Spleen (tissue), 11 donors: ENCODE data around the gene RBM39. TPM values are rescaled to one million over a fixed set of nuclear protein-coding genes. Genes with fewer than 3 reads are reported as not detected.

Source experiments
- DNase-seq: peaks from one replicate; pipeline ENCODE4 v3.0.0-alpha.2; 2020
- H3K27ac ChIP-seq, 8 donors: fragments of 200-600 bp; sonication (generic) in 7 of 8; 1 replicate in 4 of 8; 2 replicates in 4 of 8; pipeline versions ENCODE4 v1.5.0 to v1.8.0; 2016 to 2021; ENCODE audit warnings: inconsistent platforms in 4 of 8, mild to moderate bottlenecking in 4 of 8, moderate library complexity in 1 of 8
- H3K27me3 ChIP-seq, 7 donors: fragments of 200-600 bp; sonication (generic) in 6 of 7; replicated peaks in 1 of 7; 1 replicate in 4 of 7; 2 replicates in 3 of 7; pipeline versions ENCODE4 v1.5.0 to v1.8.0; 2016 to 2021; ENCODE audit warnings: inconsistent platforms in 3 of 7, mild to moderate bottlenecking in 1 of 7
- H3K36me3 ChIP-seq, 6 donors: fragments of 200-600 bp; sonication (generic) in 5 of 6; 1 replicate in 4 of 6; 2 replicates in 2 of 6; pipeline versions ENCODE4 v1.5.0 to v1.8.0; 2016 to 2021; ENCODE audit warnings: inconsistent platforms in 2 of 6
- H3K4me1 ChIP-seq, 6 donors: fragments of 200-600 bp; sonication (generic) in 5 of 6; 1 replicate in 3 of 6; 2 replicates in 3 of 6; pipeline versions ENCODE4 v1.5.0 to v1.8.0; 2016 to 2021; ENCODE audit warnings: inconsistent platforms in 3 of 6
- H3K4me3 ChIP-seq, 8 donors: fragments of 200-600 bp; sonication (generic) in 7 of 8; 1 replicate in 4 of 8; 2 replicates in 4 of 8; pipeline versions ENCODE4 v1.5.0 to v1.8.0; 2016 to 2021; ENCODE audit warnings: inconsistent platforms in 4 of 8, mild to moderate bottlenecking in 4 of 8, moderate library complexity in 2 of 8
- H3K9me3 ChIP-seq, 8 donors: fragments of 200-600 bp; sonication (generic) in 7 of 8; 1 replicate in 4 of 8; 2 replicates in 4 of 8; pipeline versions ENCODE4 v1.5.0 to v1.8.0; 2016 to 2021; ENCODE audit warnings: inconsistent platforms in 4 of 8
- POLR2A ChIP-seq, 3 donors: fragments of 450-650 bp; IDR thresholded peaks; one replicate each; pipeline ENCODE4 v1.5.1; 2017; ENCODE audit warnings: antibody characterized with exemption in 3 of 3, mild to moderate bottlenecking in 1 of 3
- POLR2AphosphoS5 ChIP-seq, 3 donors: sonication (generic); formaldehyde crosslinking; IDR thresholded peaks; one replicate each; pipeline ENCODE4 v1.5.1; 2017; ENCODE audit warnings: antibody characterized with exemption in 3 of 3
- WGBS, 5 donors: extraction: QIAGEN DNeasy Blood & Tissue Kit in 3 of 5; methylation state at CpG; one replicate each; pipeline versions ENCODE4 v1.1.5 to v1.1.7; 2013 to 2018; 5-methylcytosine and 5-hydroxymethylcytosine counted together
- intact Hi-C: fragments of 100-400 bp; cut with DNase I; formaldehyde crosslinking; loops from one replicate; pipeline ENCODE4 v1.15.0; 2023; ENCODE audit warnings: low total_unique reads
- polyA plus RNA-seq, 3 donors: library from polyadenylated mRNA; stranded (reverse); fragments of 200-250 nt; gene quantifications; one replicate each; pipeline ENCODE4 v1.2.1, GENCODE V29; 2013
- total RNA-seq, 7 donors: library from RNA; depleted of rRNA in 3 of 7; stranded (reverse); fragments of >200 nt in 3 of 7; fragmentation: NEBNext Ultra II Directional in 4 of 7; extraction: Animal tissue kit (Norgen Biotek cat#: 25700) in 4 of 7; gene quantifications; one replicate each; pipeline versions ENCODE4 v1.1.0 to v1.2.1, GENCODE V29; 2016 to 2021
- TF ChIP-seq, protein P1 (sequence below), 11 experiments: fragments of 200-600 bp in 7 of 11; fragments of 450-650 bp in 4 of 11; sonication (generic) in 4 of 11; IDR thresholded peaks in 8 of 11; conservative IDR thresholded peaks in 3 of 11; 1 replicate in 7 of 11; 2 replicates in 4 of 11; pipeline versions ENCODE4 v1.4.0 to v1.8.0; 2016 to 2021; ENCODE audit warnings: antibody characterized with exemption in 11 of 11, inconsistent platforms in 4 of 11, mild to moderate bottlenecking in 1 of 11
- donor health status: healthy with polysubstance abuse.
- donor health status: DM: no; HTN: no; CAD: no; lungs with moderate emphysema.
- donor health status: DM: no; HTN: no; CAD: no.
- donor health status: Bipolar disorder and iron deficiency.
- donor health status: healthy.
- donor health status: DM: no; HTN: no; CAD: no.
- donor health status: DM: yes; HTN: yes; CAD: no.

RBM39 gene
- total and polyA plus RNA-seq, 10 donors = 287 to 649 (median 414) TPM

DNA sequence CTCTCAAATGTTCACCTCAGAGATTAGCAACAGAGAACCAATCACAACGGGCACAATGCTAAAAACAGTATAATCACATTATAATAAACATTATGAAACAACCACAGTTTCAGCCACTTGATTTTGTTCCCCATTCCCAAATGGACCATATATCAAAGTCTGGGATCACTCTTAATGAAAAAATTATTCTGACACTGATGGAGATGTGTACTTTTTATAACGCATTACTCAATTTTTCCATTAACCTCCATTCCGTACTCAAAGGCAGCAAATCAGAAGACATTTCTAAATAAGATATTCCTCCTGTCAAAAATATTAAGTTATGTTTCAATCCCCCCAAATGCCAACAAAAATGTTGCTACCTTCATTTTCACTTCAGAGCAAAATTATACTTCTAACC lies 80.2 kb downstream of the RBM39 start:
- no peaks in the 10 kb centered on the region for H3K9me3 ChIP-seq
- H3K4me1 ChIP-seq = peaks cover 55 to 78% (median 72%) of the 10 kb centered on the region in 6 donors
- peaks cover 0 to 5% (median 0%) of the 10 kb centered on the region in 6 donors for H3K36me3 ChIP-seq
- peak overlapping the region in 5 of 8 donors; percentile 57 to 85 (median 72) for H3K4me3 ChIP-seq
- intact Hi-C loops = loop anchor here (5.0 kb wide), 1 partner anchor 45 kb away; the partner anchor contains the start of gene SPAG4
- 34 to 40% (median 39%) methylated on average over 3 of the region's 3 CpGs for WGBS, 5 donors
- H3K27me3 ChIP-seq = no peaks in the 10 kb centered on the region
- TF ChIP-seq, protein P1, sequence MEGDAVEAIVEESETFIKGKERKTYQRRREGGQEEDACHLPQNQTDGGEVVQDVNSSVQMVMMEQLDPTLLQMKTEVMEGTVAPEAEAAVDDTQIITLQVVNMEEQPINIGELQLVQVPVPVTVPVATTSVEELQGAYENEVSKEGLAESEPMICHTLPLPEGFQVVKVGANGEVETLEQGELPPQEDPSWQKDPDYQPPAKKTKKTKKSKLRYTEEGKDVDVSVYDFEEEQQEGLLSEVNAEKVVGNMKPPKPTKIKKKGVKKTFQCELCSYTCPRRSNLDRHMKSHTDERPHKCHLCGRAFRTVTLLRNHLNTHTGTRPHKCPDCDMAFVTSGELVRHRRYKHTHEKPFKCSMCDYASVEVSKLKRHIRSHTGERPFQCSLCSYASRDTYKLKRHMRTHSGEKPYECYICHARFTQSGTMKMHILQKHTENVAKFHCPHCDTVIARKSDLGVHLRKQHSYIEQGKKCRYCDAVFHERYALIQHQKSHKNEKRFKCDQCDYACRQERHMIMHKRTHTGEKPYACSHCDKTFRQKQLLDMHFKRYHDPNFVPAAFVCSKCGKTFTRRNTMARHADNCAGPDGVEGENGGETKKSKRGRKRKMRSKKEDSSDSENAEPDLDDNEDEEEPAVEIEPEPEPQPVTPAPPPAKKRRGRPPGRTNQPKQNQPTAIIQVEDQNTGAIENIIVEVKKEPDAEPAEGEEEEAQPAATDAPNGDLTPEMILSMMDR (IDR thresholded peaks at IDR 0.05 in 8 of 11, conservative IDR thresholded peaks at IDR 0.05 in 3 of 11) = no peak
- TF ChIP-seq POLR2A (IDR thresholded peaks at IDR 0.05) (no peak), POLR2AphosphoS5 (IDR thresholded peaks at IDR 0.05) (no peak)
- peak overlapping the region in 6 of 8 donors; percentile 4 to 100 (median 75) for H3K27ac ChIP-seq
- DNase-seq = no peak

DNA sequence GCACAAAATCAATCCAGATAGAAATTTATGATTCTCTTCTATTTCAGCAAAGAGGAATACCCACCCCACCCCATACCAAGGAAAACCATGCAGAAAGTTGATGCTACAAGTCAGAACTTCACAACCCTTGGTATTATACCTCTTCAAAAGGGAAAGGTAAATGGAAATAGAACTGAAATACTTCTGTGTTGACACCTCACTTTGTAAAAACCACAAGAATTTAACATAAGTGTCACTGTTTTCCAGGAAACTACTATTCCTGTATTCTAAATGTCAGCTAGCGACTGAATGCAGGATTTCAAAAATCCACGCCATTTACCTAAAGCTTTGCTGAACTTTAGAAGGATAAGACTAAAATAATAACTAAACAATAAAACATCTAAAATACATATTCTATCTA lies 81.0 kb downstream of the RBM39 start:
- H3K27ac ChIP-seq = peak overlapping the region in 4 of 8 donors; percentile 40 to 100 (median 75)
- H3K4me1 ChIP-seq = peaks cover 58 to 87% (median 80%) of the 10 kb centered on the region in 6 donors

DNA sequence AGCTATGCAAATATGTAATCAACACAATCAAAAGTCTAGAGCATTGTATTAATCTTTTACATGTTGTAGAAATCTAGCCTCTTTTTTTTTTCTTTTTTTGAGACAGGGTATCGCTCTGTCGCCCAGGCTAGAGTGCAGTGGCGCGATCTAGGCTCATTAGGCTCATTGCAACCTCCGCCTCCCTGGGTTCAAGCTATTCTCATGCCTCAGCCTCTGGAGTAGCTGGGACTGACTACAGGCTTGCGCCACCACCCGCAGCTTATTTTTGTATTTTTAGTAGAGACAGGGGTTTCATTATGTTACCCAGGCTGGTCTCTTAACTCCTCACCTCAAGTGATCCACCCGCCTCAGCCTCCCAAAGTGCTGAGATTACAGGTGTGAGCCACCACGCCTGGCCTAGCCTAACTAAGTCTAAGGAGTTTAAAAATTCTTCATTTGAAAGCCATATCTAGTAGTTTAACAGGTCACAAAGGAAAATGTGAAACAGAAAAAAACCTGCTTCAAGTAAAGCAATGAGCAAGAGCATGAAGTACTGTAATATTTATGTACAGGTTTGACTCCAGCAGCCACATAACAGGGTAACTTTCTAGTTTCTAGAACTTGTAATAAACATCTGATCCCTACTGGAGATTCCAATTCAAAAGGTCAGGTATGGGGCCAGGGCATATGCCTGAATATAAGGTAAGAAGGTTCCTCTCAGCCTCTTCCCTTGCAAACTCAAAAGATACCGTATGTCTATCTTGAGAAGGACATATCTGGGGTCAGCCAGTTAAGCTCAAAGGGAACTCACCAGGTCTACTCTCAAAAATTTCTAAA lies 81.7 kb downstream of the RBM39 start:
- Histone ChIP-seq H3K27me3 (no peaks in the 10 kb centered on the region), H3K27ac (peak overlapping the region in 4 of 8 donors; percentile 15 to 100 (median 46)), H3K4me1 (peaks cover 58 to 90% (median 83%) of the 10 kb centered on the region in 6 donors), H3K9me3 (no peaks in the 10 kb centered on the region), H3K4me3 (peak overlapping the region in 1 of 8 donors; percentile 85), H3K36me3 (peaks cover 0 to 17% (median 1%) of the 10 kb centered on the region in 6 donors)
- 85 to 89% (median 86%) methylated on average over 10 of the region's 10 CpGs for WGBS, 5 donors
- no peak for DNase-seq
- intact Hi-C loops = loop anchor here (5.0 kb wide), 1 partner anchor 43 kb away; the partner anchor contains the start of gene SPAG4
- TF ChIP-seq POLR2AphosphoS5 (IDR thresholded peaks at IDR 0.05) (no peak), POLR2A (IDR thresholded peaks at IDR 0.05) (no peak)
- TF ChIP-seq, protein P1 (IDR thresholded peaks at IDR 0.05 in 8 of 11, conservative IDR thresholded peaks at IDR 0.05 in 3 of 11) = no peak

More for the DNA sequence above, 81.0 kb downstream of the RBM39 start:
- H3K27me3 ChIP-seq = no peaks in the 10 kb centered on the region
- peaks cover 0 to 13% (median 0%) of the 10 kb centered on the region in 6 donors for H3K36me3 ChIP-seq
- TF ChIP-seq, protein P1 (IDR thresholded peaks at IDR 0.05 in 8 of 11, conservative IDR thresholded peaks at IDR 0.05 in 3 of 11) = no peak
- TF ChIP-seq POLR2AphosphoS5 (IDR thresholded peaks at IDR 0.05) (no peak), POLR2A (IDR thresholded peaks at IDR 0.05) (no peak)
- DNase-seq = no peak
- no peaks in the 10 kb centered on the region for H3K9me3 ChIP-seq
- WGBS, 5 donors = 37 to 56% (median 45%) methylated on average over 2 of the region's 2 CpGs
- intact Hi-C loops = loop anchor here (5.0 kb wide), 1 partner anchor 44 kb away; the partner anchor contains the start of gene SPAG4
- H3K4me3 ChIP-seq = peak overlapping the region in 2 of 8 donors; percentile 72 to 85

DNA sequence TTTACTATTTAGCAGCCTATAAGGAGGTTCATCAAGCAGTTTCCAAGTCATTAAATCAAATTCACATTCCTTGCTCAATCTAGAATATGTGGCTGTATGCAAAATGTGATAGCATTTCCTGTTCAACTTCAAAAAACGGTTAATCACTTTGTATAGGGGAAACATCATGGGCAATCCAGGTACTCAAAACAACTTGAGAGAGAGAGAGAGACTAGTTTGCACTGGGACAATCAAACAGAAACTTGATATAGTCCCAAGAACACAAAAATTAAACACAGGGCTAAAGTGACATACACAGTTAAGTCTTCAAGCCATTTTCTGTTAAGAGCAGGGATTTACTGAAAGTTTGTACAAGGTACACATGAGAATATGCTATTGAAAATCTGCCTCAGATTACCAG lies 84.8 kb downstream of the RBM39 start:
- Histone ChIP-seq H3K27me3 (no peaks in the 10 kb centered on the region), H3K4me1 (peaks cover 46 to 97% (median 67%) of the 10 kb centered on the region in 6 donors), H3K4me3 (no peak overlapping the region), H3K36me3 (peaks cover 0 to 48% (median 31%) of the 10 kb centered on the region in 6 donors), H3K27ac (no peak overlapping the region), H3K9me3 (no peaks in the 10 kb centered on the region)
- intact Hi-C loops = no loop called here
- TF ChIP-seq, protein P1 (IDR thresholded peaks at IDR 0.05 in 8 of 11, conservative IDR thresholded peaks at IDR 0.05 in 3 of 11) = no peak
- TF ChIP-seq POLR2A (IDR thresholded peaks at IDR 0.05) (no peak), POLR2AphosphoS5 (IDR thresholded peaks at IDR 0.05) (no peak)
- 0 to 11% (median 5%) methylated on average over 1 of the region's 1 CpG for WGBS, 5 donors
- no peak for DNase-seq
